Hepatocyte (in vitro differentiated cells): ENCODE results near the gene ERC2. TPM values are rescaled to one million over a fixed set of nuclear protein-coding genes. Genes with fewer than 3 reads are reported as not detected.

Experiments used
- DNase-seq: peaks from one replicate; pipeline ENCODE4 v3.0.0-alpha.2; 2016; ENCODE audit warnings: low spot score
- H2AFZ ChIP-seq: fragments of 200-600 bp; sonication (generic); 2 replicates; pipeline ENCODE4 v1.6.0; 2016; ENCODE audit warnings: antibody characterized with exemption, mild to moderate bottlenecking
- H3K27ac ChIP-seq: fragments of 200-600 bp; sonication (generic); 2 replicates; pipeline ENCODE4 v1.5.1; 2016; ENCODE audit warnings: mild to moderate bottlenecking
- H3K27me3 ChIP-seq: fragments of 200-600 bp; sonication (generic); 2 replicates; pipeline ENCODE4 v1.6.1; 2016
- H3K36me3 ChIP-seq: fragments of 200-600 bp; sonication (generic); replicated peaks from 2 replicates; pipeline ENCODE4 v1.5.1; 2016; ENCODE audit warnings: low read depth; ENCODE audit not compliant: insufficient read depth
- H3K4me1 ChIP-seq: fragments of 200-600 bp; sonication (generic); 2 replicates; pipeline ENCODE4 v1.5.1; 2016; ENCODE audit warnings: mild to moderate bottlenecking, moderate library complexity; ENCODE audit not compliant: insufficient read depth
- H3K4me2 ChIP-seq: fragments of 200-600 bp; sonication (generic); 2 replicates; pipeline ENCODE4 v1.6.0; 2016
- H3K4me3 ChIP-seq: fragments of 200-600 bp; sonication (generic); 2 replicates; pipeline ENCODE4 v1.5.1; 2016; ENCODE audit warnings: mild to moderate bottlenecking
- H3K79me2 ChIP-seq: fragments of 200-600 bp; sonication (generic); 2 replicates; pipeline ENCODE4 v1.6.0; 2017; ENCODE audit warnings: mild to moderate bottlenecking
- H3K9me2 ChIP-seq: fragments of 200-600 bp; sonication (generic); replicated peaks from 2 replicates; pipeline ENCODE4 v1.6.0; 2017; ENCODE audit warnings: mild to moderate bottlenecking; ENCODE audit not compliant: insufficient read depth
- H3K9me3 ChIP-seq: fragments of 200-600 bp; sonication (generic); 2 replicates; pipeline ENCODE4 v1.5.1; 2016; ENCODE audit warnings: low read depth, mild to moderate bottlenecking
- H4K20me1 ChIP-seq: fragments of 200-600 bp; sonication (generic); 2 replicates; pipeline ENCODE4 v1.6.0; 2016; ENCODE audit warnings: mild to moderate bottlenecking; ENCODE audit not compliant: insufficient read depth, poor library complexity, severe bottlenecking
- EZH2 ChIP-seq: fragments of 200-600 bp; sonication (generic); IDR thresholded peaks from 2 replicates; pipeline ENCODE4 v1.6.1; 2016; ENCODE audit warnings: antibody characterized with exemption, mild to moderate bottlenecking, borderline replicate concordance
- EZH2phosphoT487 ChIP-seq: fragments of 200-600 bp; sonication (generic); IDR thresholded peaks from one replicate; pipeline ENCODE4 v1.6.1; 2018; ENCODE audit warnings: antibody characterized with exemption, mild to moderate bottlenecking, low read depth, moderate library complexity; ENCODE audit not compliant: unreplicated experiment, severe bottlenecking
- WGBS: methylation state at CpG from one replicate; pipeline ENCODE4 v1.1.6; 2016; ENCODE audit warnings: low lambda C conversion rate; ENCODE audit errors: missing lambda C conversion rate; 5-methylcytosine and 5-hydroxymethylcytosine counted together
- polyA plus RNA-seq: library from polyadenylated mRNA; unstranded; fragments of >200 nt; fragmentation: Nextera tagmentation; extraction: Ambion mirVana; gene quantifications from 2 replicates; pipeline ENCODE4 v1.2.1, GENCODE V29; 2016
- total RNA-seq: library from RNA; depleted of rRNA; stranded (reverse); fragments of >200 nt; gene quantifications from 2 replicates; pipeline ENCODE4 v1.2.3, GENCODE V29; 2014
- TF ChIP-seq, protein P1 (sequence below): fragments of 200-600 bp; sonication (generic); IDR thresholded peaks from 2 replicates; pipeline ENCODE4 v1.5.1; 2016; ENCODE audit warnings: antibody characterized with exemption, mild to moderate bottlenecking; ENCODE audit not compliant: poor library complexity

ERC2 gene
- total and polyA plus RNA-seq, 2 experiments from 2014 or later, result 1.2 to 5.3 TPM

- H4K20me1 ChIP-seq, result no peaks in the 10 kb centered on the region
- H3K27me3 ChIP-seq, result no peaks in the 10 kb centered on the region
- H3K36me3 ChIP-seq, result no peaks in the 10 kb centered on the region
- no peaks in the 10 kb centered on the region for H3K4me1 ChIP-seq
- WGBS, result 81% methylated on average over 6 of the region's 6 CpGs
- no peaks in the 10 kb centered on the region for H3K9me2 ChIP-seq
- H3K79me2 ChIP-seq, result no peaks in the 10 kb centered on the region
- no peak overlapping the region for H3K4me2 ChIP-seq
- no peak overlapping the region for H3K4me3 ChIP-seq
- DNase-seq, result no peak
- TF ChIP-seq, protein P1, sequence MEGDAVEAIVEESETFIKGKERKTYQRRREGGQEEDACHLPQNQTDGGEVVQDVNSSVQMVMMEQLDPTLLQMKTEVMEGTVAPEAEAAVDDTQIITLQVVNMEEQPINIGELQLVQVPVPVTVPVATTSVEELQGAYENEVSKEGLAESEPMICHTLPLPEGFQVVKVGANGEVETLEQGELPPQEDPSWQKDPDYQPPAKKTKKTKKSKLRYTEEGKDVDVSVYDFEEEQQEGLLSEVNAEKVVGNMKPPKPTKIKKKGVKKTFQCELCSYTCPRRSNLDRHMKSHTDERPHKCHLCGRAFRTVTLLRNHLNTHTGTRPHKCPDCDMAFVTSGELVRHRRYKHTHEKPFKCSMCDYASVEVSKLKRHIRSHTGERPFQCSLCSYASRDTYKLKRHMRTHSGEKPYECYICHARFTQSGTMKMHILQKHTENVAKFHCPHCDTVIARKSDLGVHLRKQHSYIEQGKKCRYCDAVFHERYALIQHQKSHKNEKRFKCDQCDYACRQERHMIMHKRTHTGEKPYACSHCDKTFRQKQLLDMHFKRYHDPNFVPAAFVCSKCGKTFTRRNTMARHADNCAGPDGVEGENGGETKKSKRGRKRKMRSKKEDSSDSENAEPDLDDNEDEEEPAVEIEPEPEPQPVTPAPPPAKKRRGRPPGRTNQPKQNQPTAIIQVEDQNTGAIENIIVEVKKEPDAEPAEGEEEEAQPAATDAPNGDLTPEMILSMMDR, result no peak
- no peak for TF ChIP-seq EZH2phosphoT487
- no peak for TF ChIP-seq EZH2
- no peaks in the 10 kb centered on the region for H3K9me3 ChIP-seq
- no peak overlapping the region for H2AFZ ChIP-seq
- H3K27ac ChIP-seq, result no peak overlapping the region
Observed at GRCh38 chr3:55815262-55815661, 653.0 kb downstream of the ERC2 start.

- Histone ChIP-seq H3K9me2 (no peaks in the 10 kb centered on the region), H3K4me2 (no peak overlapping the region), H3K4me3 (no peak overlapping the region), H3K27me3 (no peaks in the 10 kb centered on the region), H3K9me3 (no peaks in the 10 kb centered on the region), H3K4me1 (no peaks in the 10 kb centered on the region), H3K79me2 (no peaks in the 10 kb centered on the region), H4K20me1 (no peaks in the 10 kb centered on the region), H3K27ac (no peak overlapping the region), H2AFZ (no peak overlapping the region), H3K36me3 (no peaks in the 10 kb centered on the region)
- WGBS, result 74% methylated on average over 3 of the region's 3 CpGs
- TF ChIP-seq, protein P1, result no peak
- no peak for TF ChIP-seq EZH2
- no peak for TF ChIP-seq EZH2phosphoT487
- DNase-seq, result no peak
Observed at GRCh38 chr3:55813268-55814097, 654.8 kb downstream of the ERC2 start.

GRCh38 chr3:55812394-55813013 lies 655.8 kb downstream of the ERC2 start:
- Histone ChIP-seq H2AFZ (no peak overlapping the region), H3K9me2 (no peaks in the 10 kb centered on the region), H3K9me3 (no peaks in the 10 kb centered on the region), H3K4me3 (no peak overlapping the region), H3K27ac (no peak overlapping the region), H3K36me3 (no peaks in the 10 kb centered on the region), H3K4me2 (no peak overlapping the region), H3K4me1 (no peaks in the 10 kb centered on the region), H3K27me3 (no peaks in the 10 kb centered on the region), H3K79me2 (no peaks in the 10 kb centered on the region), H4K20me1 (no peaks in the 10 kb centered on the region)
- 81% methylated on average over 5 of the region's 5 CpGs for WGBS
- TF ChIP-seq EZH2phosphoT487 (no peak), EZH2 (no peak)
- TF ChIP-seq, protein P1, result no peak
- no peak for DNase-seq
